Muscle of leg (tissue), 11 donors: ENCODE measurements around the gene TNNT1. TPM values are rescaled to one million over a fixed set of nuclear protein-coding genes. Genes with fewer than 3 reads are reported as not detected.

Source experiments
- DNase-seq: peaks from one replicate; pipeline ENCODE4 v3.0.0; 2013
- H3K27ac ChIP-seq: one replicate; pipeline ENCODE4 v1.5.1; 2013; ENCODE audit warnings: mild to moderate bottlenecking, low read length, control low read depth
- H3K27me3 ChIP-seq: one replicate; pipeline ENCODE4 v1.6.1; 2013; ENCODE audit warnings: low read length; ENCODE audit not compliant: control insufficient read depth, insufficient read depth
- H3K36me3 ChIP-seq: one replicate; pipeline ENCODE4 v1.6.1; 2013; ENCODE audit warnings: low read length; ENCODE audit not compliant: control insufficient read depth, insufficient read depth
- H3K4me1 ChIP-seq: one replicate; pipeline ENCODE4 v1.6.1; 2013; ENCODE audit warnings: low read length; ENCODE audit not compliant: control insufficient read depth, insufficient read depth
- H3K4me3 ChIP-seq: one replicate; pipeline ENCODE4 v1.5.1; 2013; ENCODE audit warnings: low read length, control low read depth
- H3K9me3 ChIP-seq: replicated peaks from 2 replicates; pipeline ENCODE4 v1.6.1; 2013; ENCODE audit warnings: low read depth, low read length; ENCODE audit not compliant: control insufficient read depth
- WGBS: methylation state at CpG from one replicate; pipeline ENCODE4 v1.1.5; 2013; ENCODE audit warnings: missing lambda C conversion rate; ENCODE audit not compliant: insufficient coverage; 5-methylcytosine and 5-hydroxymethylcytosine counted together
- polyA plus RNA-seq, 8 donors: library from polyadenylated mRNA; unstranded; fragments of 120-200 nt; gene quantifications; one replicate each; pipeline versions ENCODE4 v1.2.1 to v1.2.3, GENCODE V29; 2013; ENCODE audit warnings: inconsistent platforms in 1 of 8, low replicate concordance in 1 of 8; ENCODE audit not compliant: insufficient read length in 8 of 8, insufficient read depth in 1 of 8
- total RNA-seq: library from RNA; stranded (reverse); fragments of 120-200 nt; gene quantifications from one replicate; pipeline ENCODE4 v1.2.4, GENCODE V29; 2013

TNNT1 gene
- total and polyA plus RNA-seq, 9 donors, result 387 to 1,171 (median 597) TPM

- Histone ChIP-seq H3K4me3 (no peak overlapping the region), H3K27ac (no peak overlapping the region), H3K36me3 (no peaks in the 10 kb centered on the region), H3K27me3 (peaks cover 59% of the 10 kb centered on the region), H3K4me1 (peaks cover 13% of the 10 kb centered on the region), H3K9me3 (no peaks in the 10 kb centered on the region)
- WGBS, result 62% methylated on average over 14 of the region's 20 CpGs
- no peak for DNase-seq
Observed at GRCh38 chr19:55181740-55182139, 32.7 kb upstream of the TNNT1 start.

- peak within 1 kb of the TSS; percentile 17 for H3K4me3 ChIP-seq
- H3K36me3 ChIP-seq, result no peaks in the 10 kb centered on the region
- no peak within 1 kb of the TSS for H3K27ac ChIP-seq
- H3K27me3 ChIP-seq, result peaks cover 76% of the 10 kb centered on the region
- no peaks in the 10 kb centered on the region for H3K9me3 ChIP-seq
- WGBS, result under 1% methylated on average over 55 of the region's 68 CpGs
- peak; percentile 39 for DNase-seq
- peaks cover 13% of the 10 kb centered on the region for H3K4me1 ChIP-seq
Observed at GRCh38 chr19:55179606-55180484, 30.8 kb upstream of the TNNT1 start, which contains the start of gene SYT5. Gene SYT5, minus strand, starts transcription at chr19:55180289. Its CDS starts 1,248 bp downstream, at chr19:55179041.

- DNase-seq, result peak; percentile 65
- Histone ChIP-seq H3K4me3 (peak overlapping the region; percentile 17), H3K36me3 (no peaks in the 10 kb centered on the region), H3K27me3 (peaks cover 82% of the 10 kb centered on the region), H3K4me1 (peaks cover 14% of the 10 kb centered on the region), H3K27ac (no peak overlapping the region), H3K9me3 (no peaks in the 10 kb centered on the region)
- 1% methylated on average over 44 of the region's 61 CpGs for WGBS
Observed at GRCh38 chr19:55178781-55179599, 30.0 kb upstream of the TNNT1 start.

- WGBS, result 50% methylated on average over 2 of the region's 2 CpGs
- Histone ChIP-seq H3K36me3 (no peaks in the 10 kb centered on the region), H3K4me1 (peaks cover 19% of the 10 kb centered on the region), H3K27me3 (peaks cover 95% of the 10 kb centered on the region), H3K9me3 (no peaks in the 10 kb centered on the region), H3K27ac (no peak overlapping the region), H3K4me3 (no peak overlapping the region)
- no peak for DNase-seq
Observed at GRCh38 chr19:55176076-55176475, 27.1 kb upstream of the TNNT1 start.

- WGBS, result 47% methylated on average over 34 of the region's 43 CpGs
- Histone ChIP-seq H3K4me3 (no peak overlapping the region), H3K9me3 (no peaks in the 10 kb centered on the region), H3K36me3 (no peaks in the 10 kb centered on the region), H3K27ac (no peak overlapping the region), H3K4me1 (peaks cover 19% of the 10 kb centered on the region), H3K27me3 (peaks cover 92% of the 10 kb centered on the region)
- DNase-seq, result no peak
Observed at GRCh38 chr19:55175117-55175867, 26.3 kb upstream of the TNNT1 start.

GRCh38 chr19:55174425-55175116 is 25.6 kb upstream of the TNNT1 start:
- Histone ChIP-seq H3K36me3 (no peaks in the 10 kb centered on the region), H3K4me1 (peaks cover 15% of the 10 kb centered on the region), H3K9me3 (no peaks in the 10 kb centered on the region), H3K27ac (no peak overlapping the region), H3K4me3 (no peak overlapping the region), H3K27me3 (peaks cover 89% of the 10 kb centered on the region)
- no peak for DNase-seq
- WGBS, result 47% methylated on average over 10 of the region's 21 CpGs

- 0% methylated on average over 24 of the region's 37 CpGs for WGBS
- Histone ChIP-seq H3K36me3 (no peaks in the 10 kb centered on the region), H3K27ac (no peak overlapping the region), H3K9me3 (no peaks in the 10 kb centered on the region), H3K27me3 (peaks cover 87% of the 10 kb centered on the region), H3K4me3 (peak overlapping the region; percentile 8), H3K4me1 (peaks cover 9% of the 10 kb centered on the region)
- no peak for DNase-seq
Observed at GRCh38 chr19:55173714-55174409, 24.9 kb upstream of the TNNT1 start.

GRCh38 chr19:55173186-55173713 is 24.2 kb upstream of the TNNT1 start:
- peaks cover 82% of the 10 kb centered on the region for H3K27me3 ChIP-seq

GRCh38 chr19:55172741-55173140 is 23.7 kb upstream of the TNNT1 start:
- DNase-seq, result no peak
- peaks cover 80% of the 10 kb centered on the region for H3K27me3 ChIP-seq
- no peak overlapping the region for H3K4me3 ChIP-seq
- H3K27ac ChIP-seq, result no peak overlapping the region
- no peaks in the 10 kb centered on the region for H3K9me3 ChIP-seq
- H3K4me1 ChIP-seq, result peaks cover 6% of the 10 kb centered on the region
- H3K36me3 ChIP-seq, result no peaks in the 10 kb centered on the region
- WGBS, result no CpG with 5 or more reads among the region's 12 CpGs

More at GRCh38 chr19:55173186-55173713, 24.2 kb upstream of the TNNT1 start:
- Histone ChIP-seq H3K4me3 (no peak overlapping the region), H3K36me3 (no peaks in the 10 kb centered on the region), H3K27ac (no peak overlapping the region), H3K9me3 (no peaks in the 10 kb centered on the region), H3K4me1 (peaks cover 6% of the 10 kb centered on the region)
- no peak for DNase-seq
- 1% methylated on average over 27 of the region's 32 CpGs for WGBS
